A673 (cell line): ENCODE results near the gene PLD4.

Source experiments
- CTCF ChIP-seq: fragments of 300-800, 200-600 bp; sonication (generic); conservative IDR thresholded peaks from 2 replicates; pipeline ENCODE4 v1.5.1; 2017; ENCODE audit warnings: low read depth, mild to moderate bottlenecking, antibody characterized with exemption, low read length, moderate library complexity, mixed read lengths
- EZH2 ChIP-seq: fragments of 200-600 bp; sonication (generic); IDR thresholded peaks from 2 replicates; pipeline ENCODE4 v1.6.1; 2017; ENCODE audit warnings: borderline replicate concordance, low read depth, mild to moderate bottlenecking, mixed read lengths, antibody characterized with exemption, low read length; ENCODE audit not compliant: poor library complexity, severe bottlenecking

DNA sequence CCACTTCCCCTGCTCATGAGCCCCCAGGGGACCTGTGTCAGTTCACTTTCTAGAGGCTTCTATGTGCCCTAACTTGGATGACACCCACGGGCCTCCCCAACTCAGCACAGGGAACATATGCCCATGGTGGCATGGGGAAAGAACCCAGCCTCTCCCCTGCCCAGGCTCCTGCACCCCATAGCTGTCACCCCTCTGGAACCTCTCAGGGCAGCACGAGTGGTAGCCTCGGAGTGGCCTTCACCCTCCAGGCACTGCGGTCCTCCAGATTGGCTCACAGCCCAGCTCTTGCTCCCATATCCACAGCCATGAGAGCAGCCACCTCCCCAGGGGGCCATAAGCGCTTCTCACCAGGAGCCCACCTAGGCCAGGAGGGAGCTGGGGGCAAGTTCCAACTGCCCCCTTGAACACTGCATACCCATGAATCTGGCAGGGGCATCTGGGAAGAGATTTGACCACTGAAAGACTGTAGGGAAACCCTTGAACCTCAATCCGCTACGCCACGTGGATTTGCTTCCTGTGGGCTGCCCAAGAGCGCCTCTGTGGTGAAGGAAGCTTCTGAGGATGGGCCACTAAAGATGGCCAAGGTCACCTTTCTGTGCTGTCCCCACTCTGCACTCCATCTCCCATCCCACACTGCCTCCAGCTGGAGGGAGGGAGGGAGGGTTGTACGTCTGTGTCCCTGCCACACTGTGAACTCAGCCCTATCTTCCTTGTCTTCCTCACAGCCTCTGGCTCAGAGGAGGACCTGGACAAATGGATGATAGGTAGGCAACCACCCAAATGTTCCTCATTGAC, 11.9 kb downstream of the PLD4 start:
- TF ChIP-seq CTCF (no peak), EZH2 (no peak)
